Glutamatergic neuron (in vitro differentiated cells): ENCODE data around the gene GPR55. TPM values are rescaled to one million over a fixed set of nuclear protein-coding genes. Genes with fewer than 3 reads are reported as not detected.
"Not testable (repeated sequence)": the region's sequence is repeated elsewhere in the genome, so short reads cannot be mapped to it uniquely, and the experiment has no call there.

Source experiments
- DNase-seq: peaks from one replicate; pipeline ENCODE4 v3.0.0; 2022
- H3K27ac Mint-ChIP-seq: one replicate; pipeline ENCODE4 v1.8.0; 2020; ENCODE audit warnings: mild to moderate bottlenecking, mixed read lengths, inconsistent platforms; ENCODE audit not compliant: unreplicated experiment
- H3K27me3 Mint-ChIP-seq: one replicate; pipeline ENCODE4 v1.8.0; 2020; ENCODE audit warnings: mild to moderate bottlenecking, moderate library complexity, mixed read lengths, inconsistent platforms; ENCODE audit not compliant: unreplicated experiment
- H3K36me3 Mint-ChIP-seq: one replicate; pipeline ENCODE4 v1.8.0; 2020; ENCODE audit warnings: mild to moderate bottlenecking, mixed read lengths, inconsistent platforms; ENCODE audit not compliant: unreplicated experiment
- H3K4me1 Mint-ChIP-seq: one replicate; pipeline ENCODE4 v1.8.0; 2020; ENCODE audit warnings: mild to moderate bottlenecking, low read depth, mixed read lengths, inconsistent platforms; ENCODE audit not compliant: unreplicated experiment
- H3K4me3 Mint-ChIP-seq: one replicate; pipeline ENCODE4 v1.8.0; 2020; ENCODE audit warnings: mild to moderate bottlenecking, mixed read lengths, inconsistent platforms; ENCODE audit not compliant: unreplicated experiment
- H3K9me3 Mint-ChIP-seq: one replicate; pipeline ENCODE4 v1.8.0; 2020; ENCODE audit warnings: mild to moderate bottlenecking, moderate library complexity, mixed read lengths, inconsistent platforms; ENCODE audit not compliant: unreplicated experiment
- CTCF ChIP-seq: fragments of 200-600 bp; sonication (generic); IDR thresholded peaks from one replicate; pipeline ENCODE4 v1.5.0; 2021; ENCODE audit not compliant: partially characterized antibody, unreplicated experiment
- total RNA-seq: library from RNA; stranded (reverse); fragmentation: NEBNext Ultra II Directional; extraction: Animal tissue kit (Norgen Biotek cat#: 25700); gene quantifications from one replicate; pipeline ENCODE4 v1.2.1, GENCODE V29; 2021; ENCODE audit not compliant: unreplicated experiment

GPR55 gene
- total RNA-seq, 1 donor from 2014 or later: not detected

- Mint-ChIP-seq H3K9me3 (no peaks in the 10 kb centered on the region), H3K27ac (no peak overlapping the region), H3K27me3 (no peaks in the 10 kb centered on the region), H3K4me1 (no peaks in the 10 kb centered on the region), H3K4me3 (no peak overlapping the region), H3K36me3 (no peaks in the 10 kb centered on the region)
- DNase-seq: no peak
- TF ChIP-seq CTCF: no peak
Observed at GRCh38 chr2:230968921-230969658, 44.0 kb upstream of the GPR55 start.

DNA sequence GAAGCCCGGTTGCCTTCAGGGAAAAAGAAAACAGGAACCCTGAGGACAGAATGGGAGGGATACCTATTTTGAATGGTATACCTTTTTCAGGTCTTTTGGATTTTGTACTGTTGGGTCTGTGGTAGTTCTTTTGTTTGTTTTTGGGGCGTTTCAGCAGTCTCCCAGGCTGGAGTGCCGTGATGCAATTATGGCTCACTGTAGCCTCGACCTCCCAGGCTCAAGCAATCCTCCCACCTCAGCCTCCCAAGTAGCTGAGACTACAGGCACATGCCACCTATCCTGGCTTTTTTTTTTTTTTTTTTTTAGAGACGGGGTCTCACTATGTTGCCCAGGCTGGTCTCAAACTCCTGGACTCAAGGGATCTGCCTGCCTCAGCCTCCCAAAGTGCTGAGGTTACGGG, 43.3 kb upstream of the GPR55 start:
- not testable (repeated sequence) for H3K9me3 Mint-ChIP-seq, DNase-seq, H3K27me3 Mint-ChIP-seq, H3K27ac Mint-ChIP-seq, H3K4me3 Mint-ChIP-seq, H3K4me1 Mint-ChIP-seq, H3K36me3 Mint-ChIP-seq

DNA sequence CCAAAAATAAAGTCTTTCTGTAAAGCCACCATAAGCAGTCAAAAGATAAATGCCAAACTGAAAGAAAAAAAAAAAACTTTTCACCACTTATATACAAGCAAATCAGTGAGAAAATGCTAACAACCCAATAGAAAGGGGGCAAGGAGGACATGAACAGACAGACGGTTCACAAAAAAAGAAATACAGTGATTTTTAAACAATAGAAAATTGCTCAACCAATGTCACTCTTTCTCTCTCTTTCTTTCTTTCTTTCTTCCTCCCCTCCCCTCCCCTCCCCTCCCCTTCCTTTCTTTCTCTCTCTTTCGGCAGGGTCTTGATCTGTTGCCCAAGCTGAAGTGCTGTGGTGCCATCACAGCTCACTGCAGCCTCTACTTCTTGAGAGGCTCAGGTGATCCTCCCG, 42.1 kb upstream of the GPR55 start:
- no peak overlapping the region for H3K4me3 Mint-ChIP-seq
- no peaks in the 10 kb centered on the region for H3K36me3 Mint-ChIP-seq
- no peak for TF ChIP-seq CTCF
- H3K4me1 Mint-ChIP-seq: no peaks in the 10 kb centered on the region
- H3K9me3 Mint-ChIP-seq: peaks cover 3% of the 10 kb centered on the region
- DNase-seq: no peak
- no peaks in the 10 kb centered on the region for H3K27me3 Mint-ChIP-seq
- H3K27ac Mint-ChIP-seq: no peak overlapping the region

GRCh38 chr2:230964136-230964730, 39.2 kb upstream of the GPR55 start:
- DNase-seq: no peak
- Mint-ChIP-seq H3K4me1 (no peaks in the 10 kb centered on the region), H3K4me3 (no peak overlapping the region), H3K9me3 (peaks cover 3% of the 10 kb centered on the region), H3K36me3 (no peaks in the 10 kb centered on the region), H3K27me3 (no peaks in the 10 kb centered on the region), H3K27ac (no peak overlapping the region)
- no peak for TF ChIP-seq CTCF

DNA sequence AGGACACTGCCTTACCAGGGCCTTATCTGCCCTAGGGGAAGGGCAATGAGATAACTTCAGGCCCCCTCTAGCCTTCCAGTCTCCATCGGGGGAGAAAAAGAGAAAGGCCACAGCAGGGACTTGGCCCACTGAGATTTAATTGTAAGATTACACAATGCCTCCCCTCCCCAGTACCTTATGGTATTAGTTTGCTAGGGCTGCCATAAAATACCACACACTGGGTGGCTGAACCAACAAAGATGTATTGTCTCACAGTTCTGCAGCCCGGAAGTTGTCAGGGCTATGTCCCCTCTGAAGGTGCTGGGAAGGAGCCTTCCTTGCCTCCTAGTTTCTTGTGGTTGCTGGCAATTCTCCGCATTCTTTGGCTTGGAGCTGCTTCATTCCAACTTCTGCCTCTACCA, 36.0 kb upstream of the GPR55 start:
- no peak for TF ChIP-seq CTCF
- H3K27me3 Mint-ChIP-seq: peaks cover 4% of the 10 kb centered on the region
- no peak overlapping the region for H3K4me3 Mint-ChIP-seq
- H3K9me3 Mint-ChIP-seq: peaks cover 5% of the 10 kb centered on the region
- H3K4me1 Mint-ChIP-seq: no peaks in the 10 kb centered on the region
- H3K36me3 Mint-ChIP-seq: no peaks in the 10 kb centered on the region
- no peak for DNase-seq
- H3K27ac Mint-ChIP-seq: no peak overlapping the region
